Measurements from ENCODE around the gene CTR9. TPM values are rescaled to one million over a fixed set of nuclear protein-coding genes. Genes with fewer than 3 reads are reported as not detected.
A peak's percentile ranks its signal among the peaks of the same experiment; 100 is the strongest.

Gene CTR9
- total and polyA plus RNA-seq, 9 of the 15 experiments (the other 6 are each of a cell fraction or from before 2014, with no cell fraction given), result 25.4 to 79.3 (median 47.3) TPM

DNA sequence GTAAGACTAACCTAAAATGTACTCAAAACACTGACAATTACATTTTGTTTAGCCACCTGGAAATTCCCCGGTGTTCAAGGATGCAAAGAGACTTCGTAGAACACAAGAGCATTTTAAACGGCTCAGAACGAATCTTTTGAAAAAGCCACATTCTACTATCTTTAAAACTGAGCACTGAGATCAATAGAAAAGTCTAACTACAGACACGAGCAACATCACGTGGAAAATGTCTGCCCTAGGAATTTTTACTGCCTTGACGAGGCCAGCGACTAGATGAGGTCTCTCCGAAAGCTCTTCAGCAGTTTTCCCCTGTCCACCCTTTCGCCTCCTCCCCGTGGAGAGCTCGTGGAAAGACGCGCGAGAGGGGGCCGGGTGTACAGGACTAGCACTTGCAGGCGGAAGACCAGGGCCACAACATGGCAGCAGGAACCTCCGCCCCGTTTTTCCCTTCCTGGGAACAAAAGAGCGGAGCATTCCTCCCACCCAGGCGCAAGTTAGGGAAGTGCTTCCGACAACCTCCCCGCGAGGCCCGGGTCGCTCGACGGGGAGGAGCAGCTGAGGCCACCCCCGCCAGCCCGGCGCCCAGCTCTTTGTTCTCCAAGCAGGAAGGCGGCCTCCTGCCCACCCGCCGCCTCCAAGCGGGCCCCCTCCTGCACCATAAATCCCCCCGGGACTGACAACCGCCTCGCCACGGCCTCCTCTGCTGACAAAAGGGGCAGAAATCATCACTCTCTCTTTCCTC, 56.6 kb downstream of the CTR9 start (continued):
- TF ChIP-seq, protein P1, sequence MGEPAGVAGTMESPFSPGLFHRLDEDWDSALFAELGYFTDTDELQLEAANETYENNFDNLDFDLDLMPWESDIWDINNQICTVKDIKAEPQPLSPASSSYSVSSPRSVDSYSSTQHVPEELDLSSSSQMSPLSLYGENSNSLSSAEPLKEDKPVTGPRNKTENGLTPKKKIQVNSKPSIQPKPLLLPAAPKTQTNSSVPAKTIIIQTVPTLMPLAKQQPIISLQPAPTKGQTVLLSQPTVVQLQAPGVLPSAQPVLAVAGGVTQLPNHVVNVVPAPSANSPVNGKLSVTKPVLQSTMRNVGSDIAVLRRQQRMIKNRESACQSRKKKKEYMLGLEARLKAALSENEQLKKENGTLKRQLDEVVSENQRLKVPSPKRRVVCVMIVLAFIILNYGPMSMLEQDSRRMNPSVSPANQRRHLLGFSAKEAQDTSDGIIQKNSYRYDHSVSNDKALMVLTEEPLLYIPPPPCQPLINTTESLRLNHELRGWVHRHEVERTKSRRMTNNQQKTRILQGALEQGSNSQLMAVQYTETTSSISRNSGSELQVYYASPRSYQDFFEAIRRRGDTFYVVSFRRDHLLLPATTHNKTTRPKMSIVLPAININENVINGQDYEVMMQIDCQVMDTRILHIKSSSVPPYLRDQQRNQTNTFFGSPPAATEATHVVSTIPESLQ (CRISPR knock-in tag; IDR thresholded peaks at IDR 0.05), result no peak
- TF ChIP-seq MYC (IDR thresholded peaks at IDR 0.05; ENCODE audit: low read depth, low read length), result 0 out of 2 replicates have a peak, but pooled peaks have one; percentile 39
- no peak for TF ChIP-seq MYC (CRISPR knock-in tag; IDR thresholded peaks at IDR 0.05; ENCODE audit: borderline replicate concordance, low read depth)
- TF ChIP-seq ZKSCAN3 (CRISPR knock-in tag; IDR thresholded peaks at IDR 0.05), result no peak
- TF ChIP-seq RFX5 (IDR thresholded peaks at IDR 0.05; ENCODE audit: low read depth, low read length), result no peak
- TF ChIP-seq TAL1 (IDR thresholded peaks at IDR 0.05), result no peak
- TF ChIP-seq RFX7 (CRISPR knock-in tag; IDR thresholded peaks at IDR 0.05), result no peak
- no peak for TF ChIP-seq ARID1B (IDR thresholded peaks at IDR 0.05)
- no peak for TF ChIP-seq PHB (CRISPR knock-in tag; IDR thresholded peaks at IDR 0.05)
- TF ChIP-seq, protein P2, sequence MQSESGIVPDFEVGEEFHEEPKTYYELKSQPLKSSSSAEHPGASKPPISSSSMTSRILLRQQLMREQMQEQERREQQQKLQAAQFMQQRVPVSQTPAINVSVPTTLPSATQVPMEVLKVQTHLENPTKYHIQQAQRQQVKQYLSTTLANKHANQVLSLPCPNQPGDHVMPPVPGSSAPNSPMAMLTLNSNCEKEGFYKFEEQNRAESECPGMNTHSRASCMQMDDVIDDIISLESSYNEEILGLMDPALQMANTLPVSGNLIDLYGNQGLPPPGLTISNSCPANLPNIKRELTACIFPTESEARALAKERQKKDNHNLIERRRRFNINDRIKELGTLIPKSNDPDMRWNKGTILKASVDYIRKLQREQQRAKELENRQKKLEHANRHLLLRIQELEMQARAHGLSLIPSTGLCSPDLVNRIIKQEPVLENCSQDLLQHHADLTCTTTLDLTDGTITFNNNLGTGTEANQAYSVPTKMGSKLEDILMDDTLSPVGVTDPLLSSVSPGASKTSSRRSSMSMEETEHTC (IDR thresholded peaks at IDR 0.05), result no peak
- TF ChIP-seq, protein P3, sequence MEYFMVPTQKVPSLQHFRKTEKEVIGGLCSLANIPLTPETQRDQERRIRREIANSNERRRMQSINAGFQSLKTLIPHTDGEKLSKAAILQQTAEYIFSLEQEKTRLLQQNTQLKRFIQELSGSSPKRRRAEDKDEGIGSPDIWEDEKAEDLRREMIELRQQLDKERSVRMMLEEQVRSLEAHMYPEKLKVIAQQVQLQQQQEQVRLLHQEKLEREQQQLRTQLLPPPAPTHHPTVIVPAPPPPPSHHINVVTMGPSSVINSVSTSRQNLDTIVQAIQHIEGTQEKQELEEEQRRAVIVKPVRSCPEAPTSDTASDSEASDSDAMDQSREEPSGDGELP (CRISPR knock-in tag; IDR thresholded peaks at IDR 0.05; ENCODE audit: borderline replicate concordance), result peak; percentile 44; the same call in 1 of the 2 replicates
- no peak for TF ChIP-seq WHSC1 (IDR thresholded peaks at IDR 0.05; ENCODE audit: low read length)
- no peak for TF ChIP-seq POLR3A (IDR thresholded peaks at IDR 0.05; ENCODE audit: borderline replicate concordance, extremely low read depth, insufficient read depth, insufficient read length)
- TF ChIP-seq MTA3 (IDR thresholded peaks at IDR 0.05; ENCODE audit: borderline replicate concordance), result no peak
- no peak for TF ChIP-seq ZSCAN29 (IDR thresholded peaks at IDR 0.05)
- peak; percentile 34; the same call in 1 of the 2 replicates for TF ChIP-seq EGR1 (conservative IDR thresholded peaks at IDR 0.05)
- TF ChIP-seq CREBBP (IDR thresholded peaks at IDR 0.05; ENCODE audit: low read depth, low read length), result no peak
- TF ChIP-seq MEF2A (IDR thresholded peaks at IDR 0.05; ENCODE audit: control insufficient read depth, low read depth, low read length), result no peak
- TF ChIP-seq MAFK (IDR thresholded peaks at IDR 0.05; ENCODE audit: low read length), result no peak
- TF ChIP-seq, protein P4, sequence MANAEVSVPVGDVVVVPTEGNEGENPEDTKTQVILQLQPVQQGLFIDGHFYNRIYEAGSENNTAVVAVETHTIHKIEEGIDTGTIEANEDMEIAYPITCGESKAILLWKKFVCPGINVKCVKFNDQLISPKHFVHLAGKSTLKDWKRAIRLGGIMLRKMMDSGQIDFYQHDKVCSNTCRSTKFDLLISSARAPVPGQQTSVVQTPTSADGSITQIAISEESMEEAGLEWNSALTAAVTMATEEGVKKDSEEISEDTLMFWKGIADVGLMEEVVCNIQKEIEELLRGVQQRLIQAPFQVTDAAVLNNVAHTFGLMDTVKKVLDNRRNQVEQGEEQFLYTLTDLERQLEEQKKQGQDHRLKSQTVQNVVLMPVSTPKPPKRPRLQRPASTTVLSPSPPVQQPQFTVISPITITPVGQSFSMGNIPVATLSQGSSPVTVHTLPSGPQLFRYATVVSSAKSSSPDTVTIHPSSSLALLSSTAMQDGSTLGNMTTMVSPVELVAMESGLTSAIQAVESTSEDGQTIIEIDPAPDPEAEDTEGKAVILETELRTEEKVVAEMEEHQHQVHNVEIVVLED (CRISPR knock-in tag; IDR thresholded peaks at IDR 0.05), result 0 out of 2 replicates have a peak, but pooled peaks have one; percentile 11
- TF ChIP-seq ZNF75A (CRISPR knock-in tag; IDR thresholded peaks at IDR 0.05), result no peak
- no peak for TF ChIP-seq ZNF717 (CRISPR knock-in tag; IDR thresholded peaks at IDR 0.05)
- no peak for TF ChIP-seq KDM1A (IDR thresholded peaks at IDR 0.05)
- no peak for TF ChIP-seq ZC3H11A (IDR thresholded peaks at IDR 0.05; ENCODE audit: low read depth, low read length)
- peak; percentile 1; the same call in 1 of the 2 replicates for TF ChIP-seq POLR2H (tag; IDR thresholded peaks at IDR 0.05; ENCODE audit: low read depth)
